ELF-1 (cell line): ENCODE data around the gene ARHGAP29.

ENCODE experiments used
- DNase-seq: peaks from one replicate; pipeline ENCODE4 v3.0.0-alpha.2; 2016; ENCODE audit warnings: low read depth, low spot score

ARHGAP29 gene, protein sequence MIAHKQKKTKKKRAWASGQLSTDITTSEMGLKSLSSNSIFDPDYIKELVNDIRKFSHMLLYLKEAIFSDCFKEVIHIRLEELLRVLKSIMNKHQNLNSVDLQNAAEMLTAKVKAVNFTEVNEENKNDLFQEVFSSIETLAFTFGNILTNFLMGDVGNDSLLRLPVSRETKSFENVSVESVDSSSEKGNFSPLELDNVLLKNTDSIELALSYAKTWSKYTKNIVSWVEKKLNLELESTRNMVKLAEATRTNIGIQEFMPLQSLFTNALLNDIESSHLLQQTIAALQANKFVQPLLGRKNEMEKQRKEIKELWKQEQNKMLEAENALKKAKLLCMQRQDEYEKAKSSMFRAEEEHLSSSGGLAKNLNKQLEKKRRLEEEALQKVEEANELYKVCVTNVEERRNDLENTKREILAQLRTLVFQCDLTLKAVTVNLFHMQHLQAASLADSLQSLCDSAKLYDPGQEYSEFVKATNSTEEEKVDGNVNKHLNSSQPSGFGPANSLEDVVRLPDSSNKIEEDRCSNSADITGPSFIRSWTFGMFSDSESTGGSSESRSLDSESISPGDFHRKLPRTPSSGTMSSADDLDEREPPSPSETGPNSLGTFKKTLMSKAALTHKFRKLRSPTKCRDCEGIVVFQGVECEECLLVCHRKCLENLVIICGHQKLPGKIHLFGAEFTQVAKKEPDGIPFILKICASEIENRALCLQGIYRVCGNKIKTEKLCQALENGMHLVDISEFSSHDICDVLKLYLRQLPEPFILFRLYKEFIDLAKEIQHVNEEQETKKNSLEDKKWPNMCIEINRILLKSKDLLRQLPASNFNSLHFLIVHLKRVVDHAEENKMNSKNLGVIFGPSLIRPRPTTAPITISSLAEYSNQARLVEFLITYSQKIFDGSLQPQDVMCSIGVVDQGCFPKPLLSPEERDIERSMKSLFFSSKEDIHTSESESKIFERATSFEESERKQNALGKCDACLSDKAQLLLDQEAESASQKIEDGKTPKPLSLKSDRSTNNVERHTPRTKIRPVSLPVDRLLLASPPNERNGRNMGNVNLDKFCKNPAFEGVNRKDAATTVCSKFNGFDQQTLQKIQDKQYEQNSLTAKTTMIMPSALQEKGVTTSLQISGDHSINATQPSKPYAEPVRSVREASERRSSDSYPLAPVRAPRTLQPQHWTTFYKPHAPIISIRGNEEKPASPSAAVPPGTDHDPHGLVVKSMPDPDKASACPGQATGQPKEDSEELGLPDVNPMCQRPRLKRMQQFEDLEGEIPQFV

GRCh38 chr1:94237291-94238226 lies at the start of gene ARHGAP29:
Gene ARHGAP29 (minus strand): TSS chr1:94237584. CDS start chr1:94231611, 5,973 bp downstream.
- peak; percentile 92 for DNase-seq

DNA sequence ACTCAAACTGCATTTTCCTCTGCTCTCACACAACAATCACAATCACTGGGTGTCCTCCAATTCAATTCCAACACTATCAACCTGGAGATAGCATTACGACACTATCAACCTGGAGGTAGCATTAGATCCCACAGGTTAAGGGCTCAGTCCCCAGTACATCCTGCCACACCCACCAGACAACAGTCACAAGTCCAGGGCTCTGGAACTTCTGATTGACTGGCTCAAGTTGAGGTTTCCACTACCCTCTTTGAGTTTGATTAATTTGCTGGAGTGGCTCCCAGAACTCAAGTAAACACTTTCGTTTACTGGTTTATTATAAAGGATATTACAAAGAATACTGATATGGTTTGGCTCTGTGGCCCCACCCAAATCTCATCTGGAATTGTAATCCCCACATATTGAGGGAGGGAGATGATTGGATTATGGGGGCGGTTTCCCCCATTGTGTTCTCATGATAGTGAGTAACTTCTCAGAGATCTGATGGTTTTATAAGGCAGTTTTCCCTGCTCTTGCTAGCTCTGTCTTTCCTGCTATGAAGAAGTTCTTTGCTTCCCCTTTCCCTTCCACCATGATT lies 49.6 kb upstream of the ARHGAP29 start:
- DNase-seq, result no peak

DNA sequence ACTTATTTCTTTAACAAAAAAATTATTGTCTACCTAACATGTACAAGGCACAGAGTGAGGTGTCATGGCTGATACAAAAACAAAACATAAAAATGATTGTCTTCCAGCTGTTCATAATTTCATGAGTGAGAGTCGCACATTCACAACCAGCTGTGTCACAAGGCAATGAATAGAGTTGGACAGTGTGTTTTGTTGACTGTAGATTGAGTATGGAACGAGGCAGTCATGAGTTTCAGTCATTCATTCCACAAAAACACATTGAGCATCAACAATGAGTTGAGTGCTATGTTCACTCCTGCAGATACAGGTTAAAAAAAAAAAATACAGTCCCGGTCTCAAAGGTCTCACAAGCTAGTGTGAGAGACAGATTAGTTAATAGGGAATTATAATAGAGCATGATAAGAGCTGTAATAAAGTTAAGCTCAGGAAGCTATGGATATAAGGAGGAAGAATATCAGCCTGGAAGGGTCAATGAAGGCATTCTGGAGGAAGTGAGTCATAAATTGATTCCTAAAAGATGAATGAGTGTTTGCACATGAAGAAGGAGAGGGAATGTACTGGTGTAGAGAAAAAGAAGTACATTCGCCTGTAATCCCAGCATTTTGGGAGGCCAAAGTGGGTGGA lies 47.8 kb upstream of the ARHGAP29 start:
- no peak for DNase-seq

GRCh38 chr1:94284476-94284875 lies 47.1 kb upstream of the ARHGAP29 start:
- no peak for DNase-seq

GRCh38 chr1:94283462-94283861 lies 46.1 kb upstream of the ARHGAP29 start:
- no peak for DNase-seq

DNA sequence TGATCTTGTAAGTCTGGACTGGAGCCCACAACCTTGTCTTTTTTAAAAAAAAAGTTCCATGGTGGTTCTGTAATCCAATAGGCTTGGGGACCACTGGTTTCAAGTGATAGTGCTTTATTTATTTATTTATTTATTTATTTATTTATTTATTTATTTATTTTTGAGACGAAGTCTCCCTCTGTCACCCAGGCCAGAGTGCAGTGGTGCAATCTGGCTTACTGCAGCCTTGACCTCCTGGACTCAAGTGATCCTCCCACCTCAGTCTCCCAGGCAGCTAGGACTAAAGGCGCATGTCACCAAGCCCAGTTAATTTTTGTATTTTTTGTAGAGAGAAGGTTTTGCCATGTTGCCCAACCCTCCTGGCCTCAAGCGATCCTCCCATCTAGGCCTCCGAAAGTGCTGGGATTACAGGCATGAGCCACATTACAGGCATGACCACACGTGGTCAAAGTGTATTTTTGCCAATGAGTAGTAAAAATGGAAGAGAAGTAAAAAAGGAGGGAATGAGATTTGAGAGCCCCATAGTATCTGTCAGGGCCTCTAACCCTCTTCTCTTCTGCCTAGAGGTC lies 44.8 kb upstream of the ARHGAP29 start:
- no peak for DNase-seq

DNA sequence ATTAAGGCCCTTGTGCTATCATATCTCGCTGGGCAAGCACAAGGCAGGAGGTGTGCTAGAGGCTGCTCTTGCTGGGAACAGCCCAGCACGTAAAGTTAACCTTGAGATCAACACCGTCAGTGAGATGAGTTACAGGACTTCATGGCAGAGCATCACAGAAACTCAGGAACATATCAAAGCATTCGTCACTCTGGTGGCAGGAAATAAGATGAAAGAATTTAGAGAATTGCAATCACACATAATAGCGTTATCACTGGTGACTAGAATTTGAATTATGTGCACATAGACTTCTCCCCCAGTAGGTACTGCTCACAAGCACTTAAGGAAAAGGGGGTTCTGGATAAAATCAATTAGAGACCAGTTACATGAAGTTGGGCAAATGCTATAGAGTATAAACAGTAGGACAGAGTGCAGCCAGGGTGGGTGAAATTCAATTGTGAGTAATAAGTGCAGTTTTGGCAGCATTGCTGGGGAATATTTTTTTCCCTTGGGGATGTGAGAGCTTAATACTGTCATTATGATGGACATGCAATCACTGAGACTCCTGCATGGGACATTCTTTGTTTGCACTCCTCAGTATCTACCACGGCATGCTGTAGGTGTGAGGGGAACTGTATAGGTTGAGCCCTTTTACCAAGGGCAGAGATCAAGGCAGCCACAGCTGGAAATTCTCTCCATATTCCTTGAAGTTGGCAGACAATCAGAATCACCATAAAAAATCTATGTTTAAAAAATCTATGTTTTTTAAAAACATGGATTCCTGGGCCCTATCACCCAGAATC lies 44.2 kb upstream of the ARHGAP29 start:
- DNase-seq, result no peak

- DNase-seq, result no peak
Observed at GRCh38 chr1:94280541-94280940, 43.2 kb upstream of the ARHGAP29 start.

DNA sequence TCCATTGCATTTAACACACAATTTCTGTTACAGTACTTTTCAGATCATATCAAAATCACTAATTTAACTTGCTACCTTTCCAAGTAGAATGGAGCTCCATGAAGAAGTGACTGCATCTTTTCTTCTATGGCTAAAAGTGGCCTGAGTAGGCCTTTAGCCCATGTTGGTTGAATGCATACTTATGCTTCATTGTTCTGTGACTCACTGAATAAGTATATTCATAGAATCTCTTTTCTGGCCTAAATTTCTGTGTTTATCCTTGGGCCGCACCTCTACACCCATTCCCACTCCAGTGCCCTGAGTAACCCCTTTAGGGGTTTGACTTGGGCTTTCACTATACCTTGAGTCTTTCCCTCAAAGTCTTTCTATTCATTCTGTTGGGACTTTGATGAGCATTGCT lies 42.1 kb upstream of the ARHGAP29 start:
- DNase-seq, result no peak

GRCh38 chr1:94279038-94279437 lies 41.7 kb upstream of the ARHGAP29 start:
- no peak for DNase-seq

- DNase-seq, result no peak
Observed at GRCh38 chr1:94276988-94277434, 39.6 kb upstream of the ARHGAP29 start.

GRCh38 chr1:94275083-94275482 lies 37.7 kb upstream of the ARHGAP29 start:
- no peak for DNase-seq

DNA sequence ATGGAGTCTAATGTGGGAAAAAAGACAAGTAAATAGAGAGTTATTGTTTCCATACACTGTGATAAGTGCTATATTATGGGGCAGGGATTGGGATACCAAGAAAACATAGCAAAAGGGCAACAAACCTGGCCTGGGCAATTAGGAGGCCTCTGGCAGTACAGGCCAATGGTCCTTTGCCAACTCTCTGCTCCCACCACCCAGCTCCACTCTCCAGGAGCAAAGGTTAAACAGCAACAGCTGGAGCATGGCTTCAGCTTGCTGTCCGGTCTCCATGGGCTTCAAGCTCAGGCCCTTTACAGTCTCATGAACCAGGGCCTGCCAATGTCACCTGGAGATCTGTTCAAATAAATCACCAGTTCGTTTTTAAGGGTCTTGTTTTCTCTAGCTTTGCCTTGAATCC lies 37.2 kb upstream of the ARHGAP29 start:
- DNase-seq, result no peak

- DNase-seq, result no peak
Observed at GRCh38 chr1:94273111-94273510, 35.7 kb upstream of the ARHGAP29 start.

DNA sequence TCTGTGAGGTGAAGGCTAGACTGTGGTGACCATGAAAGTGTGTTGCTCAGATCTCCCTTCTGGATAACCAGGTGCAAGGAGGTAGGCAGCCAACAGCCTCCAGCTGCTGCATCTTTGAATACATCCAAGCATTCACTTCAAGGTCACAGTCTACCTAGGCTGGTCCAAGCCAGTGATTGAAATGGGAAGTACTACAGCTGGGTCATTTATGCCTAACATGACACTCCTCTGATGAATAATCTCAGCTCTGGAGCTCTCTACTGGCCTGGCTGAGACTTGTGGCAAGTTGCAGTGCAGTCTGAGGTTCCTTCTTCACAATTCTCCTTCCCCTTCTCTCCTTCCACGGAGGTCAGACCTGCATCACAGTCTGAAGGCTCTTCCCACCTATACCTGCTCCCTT lies 35.0 kb upstream of the ARHGAP29 start:
- DNase-seq, result no peak

DNA sequence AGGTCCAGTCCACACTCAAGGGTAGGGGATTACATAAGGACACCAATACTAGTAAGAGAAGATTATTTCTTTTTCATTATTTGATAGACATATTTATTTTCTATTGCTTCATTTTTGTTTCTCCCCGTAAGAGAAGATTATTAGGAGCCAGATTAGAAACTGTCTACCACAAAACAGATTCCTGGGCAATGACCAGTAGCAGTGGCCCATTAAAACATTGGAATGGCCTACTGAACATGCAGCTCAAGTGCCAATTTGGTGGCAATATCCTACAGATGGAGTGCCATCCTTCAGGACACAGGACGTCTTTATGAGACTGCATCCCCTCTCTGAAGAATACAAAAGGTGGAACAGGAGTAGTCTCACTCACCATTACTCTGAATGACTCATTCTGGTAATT lies 34.0 kb upstream of the ARHGAP29 start:
- DNase-seq, result no peak

DNA sequence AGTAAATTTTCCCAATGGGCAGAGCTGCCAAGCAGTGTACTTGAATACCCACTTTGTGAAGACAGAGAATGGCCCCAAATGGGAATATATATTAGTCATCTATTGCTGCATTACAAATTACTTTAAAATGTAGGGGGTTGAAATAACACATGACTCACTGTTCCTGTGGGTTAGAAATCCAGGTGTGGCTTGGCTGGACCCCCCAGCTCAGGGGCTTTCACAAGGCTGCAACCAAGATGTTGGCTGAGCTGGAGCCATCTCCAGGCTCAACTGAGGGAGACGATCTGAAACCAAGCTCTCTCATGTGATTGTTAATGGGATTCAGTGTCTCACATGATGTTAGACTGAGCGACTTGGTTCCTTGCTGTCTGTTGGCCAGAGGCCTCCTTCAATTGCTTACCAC lies 33.4 kb upstream of the ARHGAP29 start:
- DNase-seq, result no peak

DNA sequence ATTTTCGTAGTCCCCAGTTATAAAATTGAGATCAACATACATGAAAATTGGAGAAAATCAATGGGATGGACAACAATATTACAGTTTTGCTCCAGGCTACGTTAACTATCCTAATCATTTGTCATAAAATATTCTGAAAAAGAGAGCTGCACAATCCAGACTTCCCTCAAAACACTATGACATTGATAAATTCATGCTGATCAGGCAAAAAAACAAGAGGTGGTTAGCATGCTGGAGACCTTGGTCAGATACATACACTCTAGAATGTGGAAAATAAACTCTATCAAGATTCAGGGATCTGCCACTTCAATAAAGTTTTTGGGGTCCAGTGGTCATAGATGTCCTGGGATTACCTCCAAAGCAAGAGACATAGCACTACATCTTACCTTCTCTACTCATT lies 32.5 kb upstream of the ARHGAP29 start:
- DNase-seq, result no peak

DNA sequence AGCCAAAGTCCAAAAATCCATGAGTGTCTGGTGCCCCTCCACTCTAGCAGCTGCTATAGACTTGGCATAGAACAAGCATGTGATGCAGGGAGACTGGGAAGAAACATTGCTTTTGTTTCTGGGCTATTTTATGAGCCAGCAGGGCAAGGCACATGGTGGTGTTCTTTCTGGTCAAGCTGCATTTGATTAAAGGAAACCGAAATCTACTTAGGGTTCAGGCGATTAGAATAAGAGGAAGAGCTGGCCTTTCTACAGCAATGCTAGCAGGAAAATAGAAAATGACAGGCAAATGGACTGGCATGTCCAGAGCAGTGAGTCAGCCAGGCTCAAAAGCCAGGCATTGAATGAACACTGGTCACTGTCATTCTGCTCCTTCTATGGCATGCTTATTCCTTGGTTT lies 28.5 kb upstream of the ARHGAP29 start:
- no peak for DNase-seq
